GM19395 (cell line): ENCODE data around the gene ANK2.
A peak's percentile ranks its signal among the peaks of the same experiment; 100 is the strongest.

ENCODE experiments used
- ATAC-seq: cut with Tn5 transposase; IDR thresholded peaks from one replicate; pipeline ENCODE4 v1.9.1; 2021; ENCODE audit warnings: mild to moderate bottlenecking, moderate library complexity; ENCODE audit not compliant: unreplicated experiment

Gene ANK2

GRCh38 chr4:113325876-113326615, 276.6 kb downstream of the ANK2 start:
- ATAC-seq = no peak

DNA sequence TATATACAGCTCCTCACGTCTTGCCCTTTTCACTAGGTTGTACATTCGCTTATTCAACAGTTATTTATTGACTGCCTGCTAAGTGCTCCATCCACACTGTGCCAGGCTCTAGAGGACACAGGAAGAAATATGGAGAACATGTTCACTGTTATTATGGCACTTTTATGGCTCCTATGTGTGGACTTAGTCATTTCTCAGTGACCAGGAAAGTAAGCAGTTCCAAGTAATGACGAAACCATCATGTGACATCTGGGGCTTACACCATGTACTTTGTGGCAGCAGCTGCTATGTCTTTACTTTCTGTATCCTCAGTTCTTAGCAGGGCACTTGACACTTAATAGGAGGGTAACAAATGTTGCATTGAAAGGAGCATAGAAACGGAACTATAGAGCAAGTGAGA, 278.0 kb downstream of the ANK2 start:
- ATAC-seq = no peak

DNA sequence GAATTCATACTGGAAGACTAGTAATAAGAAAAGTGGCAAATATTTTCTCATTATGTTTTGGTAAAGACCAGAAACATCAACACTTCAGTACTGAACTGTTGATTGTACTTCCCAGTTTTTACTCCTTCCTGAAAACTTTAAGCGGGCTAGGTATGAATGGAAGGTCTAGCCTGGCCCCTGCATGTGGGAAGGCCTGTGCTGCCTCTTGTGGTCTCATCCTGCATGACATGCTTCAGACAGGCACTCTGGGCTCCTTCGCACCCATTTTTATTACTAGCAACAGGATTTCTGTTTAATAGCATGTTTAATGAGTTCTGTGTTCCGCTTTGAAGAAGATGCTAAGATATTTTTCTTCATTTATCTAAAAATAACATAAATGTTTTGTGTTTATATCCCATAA, 279.1 kb downstream of the ANK2 start:
- no peak for ATAC-seq

GRCh38 chr4:113330200-113330599, 280.7 kb downstream of the ANK2 start:
- ATAC-seq = no peak

DNA sequence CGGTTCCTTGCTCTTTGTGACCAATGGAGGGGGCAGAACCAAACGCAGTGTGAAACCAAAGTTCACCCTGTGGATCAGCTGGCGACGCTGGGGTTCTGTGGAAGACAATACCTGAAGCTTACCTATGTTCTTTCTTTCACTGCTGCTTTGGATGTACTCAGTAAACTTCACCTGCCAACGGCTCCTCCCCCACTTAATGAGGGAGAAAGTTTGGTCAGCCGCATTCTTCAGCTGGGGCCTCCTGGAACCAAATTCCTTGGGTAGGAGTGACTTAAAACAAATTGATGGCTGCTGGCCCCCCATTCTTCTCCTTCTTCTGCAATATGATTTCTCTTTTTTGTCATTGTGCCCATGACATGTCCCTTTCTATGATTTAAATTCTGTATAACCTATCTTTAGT, 282.4 kb downstream of the ANK2 start:
- ATAC-seq = no peak

- ATAC-seq = no peak
Observed at GRCh38 chr4:113332701-113333100, 283.2 kb downstream of the ANK2 start.

DNA sequence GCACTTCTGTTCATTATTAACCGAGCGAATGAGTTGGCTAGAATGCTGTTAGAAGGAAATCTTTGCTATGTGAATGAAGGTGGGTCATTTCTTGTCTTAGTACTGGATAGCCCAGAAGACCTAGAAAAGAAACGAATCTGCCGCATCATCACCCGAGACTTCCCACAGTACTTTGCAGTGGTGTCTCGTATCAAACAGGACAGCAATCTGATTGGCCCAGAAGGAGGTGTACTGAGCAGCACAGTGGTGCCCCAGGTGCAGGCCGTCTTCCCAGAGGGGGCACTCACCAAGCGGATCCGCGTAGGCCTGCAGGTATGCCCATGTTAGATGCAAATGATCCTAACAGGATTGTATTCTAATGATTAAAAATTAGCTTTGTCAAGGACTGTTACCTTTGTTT, 286.3 kb downstream of the ANK2 start:
- no peak for ATAC-seq

DNA sequence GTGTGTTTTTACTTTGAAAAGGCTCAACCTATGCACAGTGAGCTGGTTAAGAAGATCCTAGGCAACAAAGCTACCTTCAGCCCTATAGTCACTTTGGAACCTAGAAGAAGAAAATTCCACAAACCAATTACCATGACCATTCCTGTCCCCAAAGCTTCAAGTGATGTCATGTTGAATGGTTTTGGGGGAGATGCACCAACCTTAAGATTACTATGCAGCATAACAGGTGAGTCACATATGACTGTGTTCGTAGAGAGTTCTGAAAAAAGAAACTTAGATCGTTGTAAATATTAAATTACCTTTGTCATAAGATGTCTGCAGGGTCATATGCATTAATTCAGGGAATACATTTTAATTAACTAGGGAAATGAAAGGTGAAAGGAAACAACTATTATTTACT, 287.1 kb downstream of the ANK2 start:
- ATAC-seq = no peak

GRCh38 chr4:113339430-113339813, 290.0 kb downstream of the ANK2 start:
- ATAC-seq = no peak

DNA sequence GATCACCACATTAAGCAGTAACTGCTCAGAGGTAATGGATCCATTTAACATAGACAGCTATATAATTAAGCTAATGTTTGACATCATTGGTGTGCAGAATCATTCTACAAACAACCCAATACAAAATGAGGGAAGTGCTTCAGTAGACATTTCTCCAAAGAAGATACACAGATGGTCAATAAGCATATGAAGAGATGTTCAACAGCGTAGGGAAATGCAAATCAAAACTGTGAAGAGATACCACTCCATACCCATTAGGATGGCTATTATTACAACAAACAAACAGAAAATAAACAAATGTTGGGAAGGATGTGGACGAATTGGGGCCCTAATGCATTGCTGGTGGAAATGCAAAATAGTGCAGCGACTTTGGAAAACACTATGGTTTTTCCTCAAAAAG, 294.6 kb downstream of the ANK2 start:
- no peak for ATAC-seq

DNA sequence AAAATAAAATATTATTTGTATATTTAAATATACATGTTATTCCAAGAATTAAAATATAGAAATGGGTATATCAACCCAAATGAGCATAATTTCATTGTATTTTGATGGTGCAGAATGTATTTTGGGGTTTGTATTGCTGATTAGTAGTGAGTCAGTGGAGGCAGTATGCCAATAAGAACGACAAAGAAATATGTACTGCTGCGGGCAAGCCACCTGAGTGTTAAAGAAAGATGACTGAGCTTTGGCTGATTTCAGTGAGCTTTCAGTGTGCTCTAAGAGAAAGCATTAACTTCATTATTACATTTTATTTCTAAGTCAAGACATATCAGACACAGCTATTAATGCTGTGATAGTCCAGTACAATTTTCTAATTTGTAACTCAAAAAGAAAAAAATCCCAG, 297.8 kb downstream of the ANK2 start:
- ATAC-seq = no peak

DNA sequence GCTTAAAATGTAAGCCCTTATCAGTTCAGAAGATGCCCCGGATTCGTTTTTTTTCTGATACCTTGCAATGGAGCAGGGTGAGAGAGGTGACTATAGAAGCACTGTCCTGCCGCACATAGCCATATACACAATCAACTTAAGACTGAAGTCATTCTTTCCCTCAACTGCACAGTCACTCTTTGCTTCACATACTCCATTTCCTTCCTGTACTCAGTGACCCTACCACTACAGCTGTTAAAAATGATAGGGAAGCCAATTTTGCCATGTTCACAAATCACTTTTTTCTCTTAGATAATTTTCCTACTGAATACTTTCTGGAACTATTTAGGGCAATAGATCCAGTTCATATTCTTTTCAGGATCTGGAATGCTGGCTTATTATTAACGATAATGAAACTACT, 300.0 kb downstream of the ANK2 start:
- peak; percentile 73 for ATAC-seq

GRCh38 chr4:113350576-113350975, 301.1 kb downstream of the ANK2 start:
- ATAC-seq = no peak

- ATAC-seq = peak; percentile 99
Observed at GRCh38 chr4:113355550-113356371, 306.3 kb downstream of the ANK2 start.

DNA sequence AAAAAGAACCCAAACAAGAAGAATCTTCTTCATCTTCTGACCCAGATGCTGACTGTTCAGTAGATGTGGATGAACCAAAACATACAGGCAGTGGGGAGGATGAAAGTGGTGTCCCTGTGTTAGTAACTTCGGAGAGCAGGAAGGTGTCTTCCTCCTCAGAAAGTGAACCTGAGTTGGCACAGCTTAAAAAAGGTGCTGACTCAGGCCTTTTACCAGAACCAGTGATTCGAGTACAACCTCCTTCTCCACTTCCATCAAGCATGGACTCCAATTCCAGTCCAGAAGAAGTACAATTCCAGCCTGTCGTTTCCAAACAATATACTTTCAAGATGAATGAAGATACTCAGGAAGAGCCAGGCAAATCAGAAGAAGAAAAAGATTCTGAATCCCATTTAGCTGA, 307.0 kb downstream of the ANK2 start:
- ATAC-seq = no peak

DNA sequence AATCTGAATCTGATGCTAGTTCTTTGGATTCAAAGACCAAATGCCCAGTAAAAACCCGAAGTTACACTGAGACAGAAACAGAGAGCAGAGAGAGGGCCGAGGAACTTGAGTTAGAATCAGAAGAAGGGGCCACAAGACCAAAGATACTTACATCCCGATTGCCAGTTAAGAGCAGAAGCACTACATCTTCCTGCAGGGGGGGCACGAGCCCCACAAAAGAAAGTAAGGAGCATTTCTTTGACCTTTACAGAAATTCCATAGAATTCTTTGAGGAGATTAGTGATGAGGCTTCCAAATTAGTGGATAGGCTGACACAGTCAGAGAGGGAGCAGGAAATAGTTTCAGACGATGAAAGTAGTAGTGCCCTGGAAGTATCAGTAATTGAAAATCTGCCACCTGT, 309.3 kb downstream of the ANK2 start:
- ATAC-seq = no peak

GRCh38 chr4:113365377-113365776, 315.9 kb downstream of the ANK2 start:
- no peak for ATAC-seq

DNA sequence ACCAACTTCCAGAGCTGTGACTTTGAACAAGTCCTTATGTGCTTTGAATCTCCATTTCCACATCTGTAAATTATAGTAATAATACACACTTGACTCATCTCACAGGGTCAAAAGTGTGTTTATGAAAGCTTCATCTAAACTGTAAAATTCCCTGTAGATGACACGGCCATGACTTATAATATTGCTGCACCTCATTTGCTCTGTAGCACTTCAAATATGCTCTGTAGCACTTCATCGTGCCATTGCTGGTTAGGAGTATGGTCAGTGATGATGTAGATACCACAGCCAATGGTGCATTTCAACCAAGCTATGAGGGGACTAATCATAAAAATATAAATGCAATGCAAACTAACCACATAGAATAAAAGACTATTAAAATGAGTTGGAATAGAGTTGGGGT, 318.6 kb downstream of the ANK2 start:
- ATAC-seq = no peak

DNA sequence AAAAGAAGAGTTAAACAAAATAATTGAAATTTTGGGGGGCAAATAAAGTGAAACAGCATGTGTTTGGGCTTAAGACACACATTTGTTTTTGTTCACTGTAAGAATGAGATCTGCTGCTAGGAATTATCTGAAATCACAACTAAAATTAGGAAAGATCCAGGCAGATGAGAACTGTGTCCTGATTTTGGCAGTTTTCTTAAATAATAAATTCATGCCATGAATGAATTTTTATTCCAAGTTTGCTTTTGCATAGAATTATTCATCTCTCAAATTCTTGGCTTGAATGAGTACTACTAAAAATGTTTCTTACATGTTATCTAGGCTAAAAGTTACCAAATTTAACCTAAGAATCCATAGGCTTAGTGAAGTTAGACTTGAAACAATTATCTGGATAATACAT, 321.7 kb downstream of the ANK2 start:
- ATAC-seq = no peak

DNA sequence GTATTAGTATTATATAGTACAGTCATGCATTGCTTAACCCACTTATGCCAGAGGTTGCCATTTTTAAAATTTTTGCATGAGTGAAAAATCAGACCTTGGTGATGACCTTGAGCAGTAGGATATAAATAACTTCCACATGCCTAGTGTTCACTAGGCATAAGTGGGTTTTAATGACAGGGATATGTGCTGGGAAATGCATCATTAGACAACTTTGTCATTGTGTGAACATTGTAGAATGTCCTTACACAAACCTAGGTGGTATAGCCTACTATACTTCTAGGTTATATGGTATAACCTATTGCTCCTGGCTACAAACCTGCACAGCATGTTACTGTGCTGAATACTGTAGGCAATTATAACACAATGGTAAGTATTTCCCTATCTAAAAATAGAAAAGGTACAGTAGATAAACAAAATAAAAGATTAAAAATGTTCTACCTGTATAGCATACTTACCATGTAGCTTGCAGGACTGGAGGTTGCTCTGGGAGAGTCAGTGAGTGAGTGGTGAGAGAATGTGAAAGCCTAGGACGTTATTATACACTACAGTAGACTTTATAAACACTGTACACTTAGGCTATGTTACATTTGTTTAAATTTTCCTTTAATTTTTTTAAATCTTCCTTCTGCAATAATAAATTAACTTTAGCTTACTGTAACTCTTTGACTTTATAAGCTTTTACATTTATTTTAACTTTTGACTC, 326.7 kb downstream of the ANK2 start:
- ATAC-seq = no peak

GRCh38 chr4:113378836-113379235, 329.4 kb downstream of the ANK2 start:
- no peak for ATAC-seq

- no peak for ATAC-seq
Observed at GRCh38 chr4:113382704-113383103, 333.3 kb downstream of the ANK2 start.
